Breast epithelium (tissue), 4 donors: ENCODE data around the gene DOCK11. TPM values are rescaled to one million over a fixed set of nuclear protein-coding genes. Genes with fewer than 3 reads are reported as not detected.
"Not testable (repeated sequence)": the region's sequence is repeated elsewhere in the genome, so short reads cannot be mapped to it uniquely, and the experiment has no call there.

Source experiments
- DNase-seq, 2 donors: peaks; one replicate each; pipeline ENCODE4 v3.0.0-alpha.2; 2019; ENCODE audit warnings: low spot score in 2 of 2
- H3K27ac ChIP-seq, 2 donors: fragments of 200-600 bp; sonication (generic) in 1 of 2; one replicate each; pipeline ENCODE4 v1.5.1; 2016 to 2019; ENCODE audit warnings: mild to moderate bottlenecking in 1 of 2
- H3K27me3 ChIP-seq, 2 donors: fragments of 200-600 bp; sonication (generic) in 1 of 2; one replicate each; pipeline versions ENCODE4 v1.5.1 to v1.6.0; 2017 to 2019; ENCODE audit warnings: control low read depth in 1 of 2, mild to moderate bottlenecking in 1 of 2
- H3K36me3 ChIP-seq: fragments of 200-600 bp; one replicate; pipeline ENCODE4 v1.5.1; 2019
- H3K4me1 ChIP-seq, 2 donors: fragments of 200-600 bp; sonication (generic); one replicate each; pipeline ENCODE4 v1.5.1; 2016 to 2019; ENCODE audit warnings: control low read depth in 1 of 2
- H3K4me3 ChIP-seq, 3 donors: fragments of 200-600 bp; sonication (generic); 1 replicate in 2 of 3; 2 replicates in 1 of 3; pipeline ENCODE4 v1.5.1; 2016 to 2019; ENCODE audit warnings: mild to moderate bottlenecking in 3 of 3, moderate library complexity in 2 of 3
- H3K9me3 ChIP-seq, 2 donors: fragments of 200-600 bp; sonication (generic) in 1 of 2; one replicate each; pipeline ENCODE4 v1.5.1; 2016 to 2019; ENCODE audit warnings: control low read depth in 1 of 2
- CTCF ChIP-seq, 3 donors: fragments of 450-650 bp; IDR thresholded peaks; one replicate each; pipeline ENCODE4 v1.5.1; 2016 to 2017; ENCODE audit warnings: antibody characterized with exemption in 3 of 3, mild to moderate bottlenecking in 3 of 3, moderate library complexity in 3 of 3
- POLR2A ChIP-seq: fragments of 450-650 bp; IDR thresholded peaks from one replicate; pipeline ENCODE4 v1.6.1; 2016; ENCODE audit warnings: antibody characterized with exemption, mild to moderate bottlenecking, moderate library complexity
- POLR2AphosphoS5 ChIP-seq, 3 donors: sonication (generic); formaldehyde crosslinking; IDR thresholded peaks; one replicate each; pipeline ENCODE4 v1.6.1; 2017; ENCODE audit warnings: antibody characterized with exemption in 3 of 3
- intact Hi-C: fragments of 100-400 bp; cut with DNase I; formaldehyde crosslinking; loops from one replicate; pipeline ENCODE4 v1.15.1; 2023; ENCODE audit warnings: low total_unique reads
- total RNA-seq, 3 donors: library from RNA; depleted of rRNA; stranded (reverse); fragments of >200 nt; gene quantifications; one replicate each; pipeline ENCODE4 v1.1.0, GENCODE V29; 2016

Gene DOCK11
- total RNA-seq, 3 donors from 2014 or later = 25.3 to 138 (median 26.9) TPM

GRCh38 chrX:118714521-118714920 lies 218.9 kb downstream of the DOCK11 start:
- no peaks in the 10 kb centered on the region for H3K27me3 ChIP-seq

GRCh38 chrX:118715917-118716316 lies 220.3 kb downstream of the DOCK11 start:
- DNase-seq, intact Hi-C loops, H3K9me3 ChIP-seq: not testable (repeated sequence)

More at GRCh38 chrX:118714521-118714920, 218.9 kb downstream of the DOCK11 start:
- TF ChIP-seq POLR2AphosphoS5 (IDR thresholded peaks at IDR 0.05) (no peak), POLR2A (no peak), CTCF (IDR thresholded peaks at IDR 0.05) (no peak)
- H3K4me3 ChIP-seq = no peak overlapping the region
- no peaks in the 10 kb centered on the region for H3K36me3 ChIP-seq
- no peaks in the 10 kb centered on the region for H3K4me1 ChIP-seq
- no peak for DNase-seq
- no peak overlapping the region for H3K27ac ChIP-seq
- no peaks in the 10 kb centered on the region for H3K9me3 ChIP-seq
- intact Hi-C loops = no loop called here

GRCh38 chrX:118716833-118717232 lies 221.2 kb downstream of the DOCK11 start:
- H3K9me3 ChIP-seq, intact Hi-C loops, H3K36me3 ChIP-seq, H3K4me1 ChIP-seq, H3K27ac ChIP-seq, DNase-seq, H3K27me3 ChIP-seq, H3K4me3 ChIP-seq: not testable (repeated sequence)

More at GRCh38 chrX:118715917-118716316, 220.3 kb downstream of the DOCK11 start:
- H3K27me3 ChIP-seq, H3K4me1 ChIP-seq, H3K4me3 ChIP-seq, H3K27ac ChIP-seq, H3K36me3 ChIP-seq: not testable (repeated sequence)

- Histone ChIP-seq H3K27me3 (no peaks in the 10 kb centered on the region), H3K4me3 (no peak overlapping the region), H3K27ac (no peak overlapping the region), H3K36me3 (no peaks in the 10 kb centered on the region), H3K9me3 (no peaks in the 10 kb centered on the region), H3K4me1 (no peaks in the 10 kb centered on the region)
- DNase-seq = no peak
- TF ChIP-seq POLR2A (no peak), POLR2AphosphoS5 (IDR thresholded peaks at IDR 0.05) (no peak), CTCF (IDR thresholded peaks at IDR 0.05) (no peak)
- intact Hi-C loops = no loop called here
These were observed 222.2 kb downstream of the DOCK11 start for GRCh38 chrX:118717678-118718391.

- no peaks in the 10 kb centered on the region for H3K27me3 ChIP-seq
- H3K36me3 ChIP-seq = no peaks in the 10 kb centered on the region
- no peak overlapping the region for H3K27ac ChIP-seq
- H3K4me1 ChIP-seq = no peaks in the 10 kb centered on the region
- intact Hi-C loops = no loop called here
- no peak for DNase-seq
- no peak for TF ChIP-seq CTCF (IDR thresholded peaks at IDR 0.05)
- H3K9me3 ChIP-seq = no peaks in the 10 kb centered on the region
- no peak overlapping the region for H3K4me3 ChIP-seq
These were observed 223.1 kb downstream of the DOCK11 start for GRCh38 chrX:118718737-118719136.

GRCh38 chrX:118720058-118720707 lies 224.6 kb downstream of the DOCK11 start:
- Histone ChIP-seq H3K27ac (no peak overlapping the region), H3K9me3 (no peaks in the 10 kb centered on the region), H3K4me1 (no peaks in the 10 kb centered on the region), H3K27me3 (no peaks in the 10 kb centered on the region), H3K4me3 (no peak overlapping the region), H3K36me3 (no peaks in the 10 kb centered on the region)
- intact Hi-C loops = no loop called here
- no peak for TF ChIP-seq POLR2A
- no peak for TF ChIP-seq POLR2AphosphoS5 (IDR thresholded peaks at IDR 0.05)
- TF ChIP-seq CTCF (IDR thresholded peaks at IDR 0.05) = no peak
- no peak for DNase-seq
